H9 (cell line): ENCODE results near the gene CR1. TPM values are rescaled to one million over a fixed set of nuclear protein-coding genes. Genes with fewer than 3 reads are reported as not detected.

Experiments
- DNase-seq: peaks from one replicate; pipeline ENCODE4 v3.0.0-alpha.2; 2017
- H2AFZ ChIP-seq: one replicate; pipeline ENCODE4 v1.6.1; 2013; ENCODE audit warnings: mild to moderate bottlenecking, low read length, control low read depth, moderate library complexity
- H2AK5ac ChIP-seq: 2 replicates; pipeline ENCODE4 v1.6.1; 2013; ENCODE audit warnings: low read length, control low read depth, mixed read lengths; ENCODE audit not compliant: insufficient read length
- H2BK120ac ChIP-seq: one replicate; pipeline ENCODE4 v1.6.1; 2013; ENCODE audit warnings: low read depth, mild to moderate bottlenecking, low read length, control low read depth, inconsistent platforms; ENCODE audit not compliant: poor library complexity, severe bottlenecking
- H2BK12ac ChIP-seq: 2 replicates; pipeline ENCODE4 v1.6.1; 2013; ENCODE audit warnings: low read length, control low read depth, mixed read lengths, low read depth; ENCODE audit not compliant: insufficient read length
- H2BK15ac ChIP-seq: 2 replicates; pipeline ENCODE4 v1.6.1; 2013; ENCODE audit warnings: low read depth, low read length, control low read depth
- H2BK20ac ChIP-seq: one replicate; pipeline ENCODE4 v1.6.1; 2013; ENCODE audit warnings: low read depth, mild to moderate bottlenecking, low read length, control low read depth, inconsistent platforms; ENCODE audit not compliant: poor library complexity, severe bottlenecking
- H2BK5ac ChIP-seq: 2 replicates; pipeline ENCODE4 v1.6.1; 2013; ENCODE audit warnings: low read length, control low read depth, mixed read lengths; ENCODE audit not compliant: insufficient read length
- H3K14ac ChIP-seq: 2 replicates; pipeline ENCODE4 v1.6.1; 2013; ENCODE audit warnings: low read length, control low read depth; ENCODE audit not compliant: insufficient read depth
- H3K18ac ChIP-seq: 2 replicates; pipeline ENCODE4 v1.6.1; 2013; ENCODE audit warnings: low read depth, mild to moderate bottlenecking, mixed read lengths, low read length, control low read depth; ENCODE audit not compliant: insufficient read length
- H3K23ac ChIP-seq: 2 replicates; pipeline ENCODE4 v1.6.1; 2013; ENCODE audit warnings: low read length, control low read depth, mixed read lengths, low read depth; ENCODE audit not compliant: insufficient read length
- H3K23me2 ChIP-seq: 2 replicates; pipeline ENCODE4 v1.6.1; 2013; ENCODE audit warnings: low read depth, mild to moderate bottlenecking, mixed read lengths, low read length, control low read depth; ENCODE audit not compliant: insufficient read length, poor library complexity, severe bottlenecking
- H3K27ac ChIP-seq: 2 replicates; pipeline ENCODE4 v1.5.1; 2013; ENCODE audit warnings: low read length, control low read depth, mixed read lengths, low read depth; ENCODE audit not compliant: insufficient read length
- H3K27me3 ChIP-seq: 2 replicates; pipeline ENCODE4 v1.6.1; 2013; ENCODE audit warnings: low read length, control low read depth, inconsistent platforms; ENCODE audit not compliant: insufficient read depth
- H3K4ac ChIP-seq: 2 replicates; pipeline ENCODE4 v1.6.1; 2013; ENCODE audit warnings: low read depth, mild to moderate bottlenecking, control low read depth, inconsistent platforms, low read length, moderate library complexity
- H3K4me1 ChIP-seq: 2 replicates; pipeline ENCODE4 v1.6.1; 2013; ENCODE audit warnings: low read length, control low read depth, inconsistent platforms; ENCODE audit not compliant: insufficient read depth
- H3K4me2 ChIP-seq: 2 replicates; pipeline ENCODE4 v1.6.1; 2013; ENCODE audit warnings: low read length, control low read depth, mixed read lengths; ENCODE audit not compliant: insufficient read length, insufficient read depth
- H3K56ac ChIP-seq: 2 replicates; pipeline ENCODE4 v1.6.1; 2013; ENCODE audit warnings: low read depth, mild to moderate bottlenecking, mixed read lengths, low read length, control low read depth; ENCODE audit not compliant: insufficient read length
- H3K79me1 ChIP-seq: 2 replicates; pipeline ENCODE4 v1.6.1; 2013; ENCODE audit warnings: low read depth, mild to moderate bottlenecking, moderate library complexity, low read length, control low read depth, inconsistent platforms; ENCODE audit not compliant: insufficient read depth, poor library complexity, severe bottlenecking
- H3K79me2 ChIP-seq: 2 replicates; pipeline ENCODE4 v1.6.1; 2013; ENCODE audit warnings: low read length, control low read depth, inconsistent platforms; ENCODE audit not compliant: insufficient read depth
- H3K9ac ChIP-seq: 2 replicates; pipeline ENCODE4 v1.6.1; 2013; ENCODE audit warnings: low read length, control low read depth, mixed read lengths; ENCODE audit not compliant: insufficient read length; ENCODE audit errors: extremely low read depth
- H3K9me3 ChIP-seq: one replicate; pipeline ENCODE4 v1.6.1; 2013; ENCODE audit warnings: low read depth, low read length, inconsistent platforms; ENCODE audit not compliant: control insufficient read depth
- H3T11ph ChIP-seq: one replicate; pipeline ENCODE4 v1.6.1; 2013; ENCODE audit warnings: mild to moderate bottlenecking, low read length, control low read depth, inconsistent platforms
- H4K20me1 ChIP-seq: one replicate; pipeline ENCODE4 v1.6.1; 2013; ENCODE audit not compliant: control insufficient read depth, insufficient read length, insufficient read depth
- H4K5ac ChIP-seq: 2 replicates; pipeline ENCODE4 v1.6.1; 2013; ENCODE audit warnings: low read depth, mild to moderate bottlenecking, mixed read lengths, low read length, control low read depth; ENCODE audit not compliant: insufficient read length
- H4K8ac ChIP-seq: replicated peaks from 2 replicates; pipeline ENCODE4 v1.6.1; 2013; ENCODE audit warnings: low read length, control low read depth, mixed read lengths, low read depth; ENCODE audit not compliant: insufficient read length
- H4K91ac ChIP-seq: 2 replicates; pipeline ENCODE4 v1.6.1; 2013; ENCODE audit warnings: low read depth, mild to moderate bottlenecking, moderate library complexity, mixed read lengths, low read length, control low read depth; ENCODE audit not compliant: insufficient read length
- H3K27ac Mint-ChIP-seq, 3 experiments: 2 replicates in 2 of 3; 3 replicates in 1 of 3; pipeline ENCODE4 v1.8.0; 2020 to 2021; ENCODE audit warnings: mixed read lengths in 3 of 3, mild to moderate bottlenecking in 1 of 3, moderate library complexity in 1 of 3
- H3K27me3 Mint-ChIP-seq: 2 replicates; pipeline ENCODE4 v1.8.0; 2021; ENCODE audit warnings: low read depth, mild to moderate bottlenecking, moderate library complexity, mixed read lengths
- H3K36me3 Mint-ChIP-seq, 3 experiments: 2 replicates in 2 of 3; 3 replicates in 1 of 3; pipeline ENCODE4 v1.8.0; 2020 to 2021; ENCODE audit warnings: low read depth in 3 of 3, mixed read lengths in 3 of 3; ENCODE audit not compliant: insufficient read depth in 1 of 3
- H3K4me1 Mint-ChIP-seq, 2 experiments: 2 replicates each; pipeline ENCODE4 v1.8.0; 2020; ENCODE audit warnings: mixed read lengths in 2 of 2
- H3K4me3 Mint-ChIP-seq, 2 experiments: 2 replicates in 1 of 2; 3 replicates in 1 of 2; pipeline ENCODE4 v1.8.0; 2020 to 2021; ENCODE audit warnings: mild to moderate bottlenecking in 2 of 2, mixed read lengths in 2 of 2, moderate library complexity in 1 of 2
- H3K9me3 Mint-ChIP-seq, 2 experiments: 2 replicates in 1 of 2; 3 replicates in 1 of 2; pipeline ENCODE4 v1.8.0; 2020; ENCODE audit warnings: mild to moderate bottlenecking in 2 of 2, mixed read lengths in 2 of 2, moderate library complexity in 1 of 2
- WGBS: extraction: QIAGEN DNeasy Blood & Tissue Kit; methylation state at CpG from one replicate; pipeline ENCODE4 v1.1.7; 2013; ENCODE audit warnings: missing lambda C conversion rate, low lambda C conversion rate, mixed read lengths; ENCODE audit not compliant: insufficient read length; ENCODE audit errors: extremely low coverage; 5-methylcytosine and 5-hydroxymethylcytosine counted together
- total RNA-seq: library from RNA; stranded (reverse); gene quantifications from 2 replicates; pipeline ENCODE4 v1.2.1, GENCODE V29; 2021
- TF ChIP-seq, protein P1 (sequence below): fragments of 200-600 bp; sonication (generic); conservative IDR thresholded peaks from 3 replicates; pipeline ENCODE4 v1.8.0; 2021; ENCODE audit warnings: antibody characterized with exemption, mild to moderate bottlenecking

CR1 gene
- total RNA-seq, 1 experiment from 2014 or later: 0.04 TPM

DNA sequence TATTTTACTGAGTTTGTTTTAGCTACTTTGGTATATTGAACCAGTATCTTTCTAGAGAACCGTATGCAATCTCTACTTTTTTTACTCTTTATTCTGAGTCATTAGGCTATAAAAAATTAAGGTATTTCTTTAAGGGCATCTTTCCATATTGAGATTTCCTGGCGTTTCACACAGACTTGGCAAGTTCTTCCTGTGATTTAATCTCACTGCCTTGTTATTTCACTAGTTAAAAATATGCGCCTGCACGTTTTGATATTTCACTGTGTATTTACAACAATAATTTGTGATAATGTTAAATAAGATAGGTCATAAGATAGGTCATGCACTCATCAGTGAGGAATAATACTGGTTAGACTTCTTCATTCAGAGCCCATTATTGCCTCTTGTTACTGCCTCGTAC is 132.8 kb downstream of the CR1 start:
- Histone ChIP-seq H3K56ac (no peak overlapping the region), H4K91ac (no peak overlapping the region), H3K23ac (no peak overlapping the region), H3K27ac (no peak overlapping the region), H2BK20ac (no peak overlapping the region), H4K8ac (no peak overlapping the region), H3K4me1 (peaks cover 4% of the 10 kb centered on the region; the same call in 1 of the 2 replicates), H3K4me2 (no peak overlapping the region), H3K14ac (no peak overlapping the region), H3K79me2 (no peaks in the 10 kb centered on the region), H2AK5ac (no peak overlapping the region), H3K23me2 (no peaks in the 10 kb centered on the region), H2BK5ac (no peak overlapping the region), H4K5ac (no peak overlapping the region), H3K18ac (no peak overlapping the region), H3T11ph (no peak overlapping the region), H3K4ac (no peak overlapping the region), H2BK15ac (no peak overlapping the region), H3K9me3 (peaks cover 10% of the 10 kb centered on the region), H4K20me1 (no peaks in the 10 kb centered on the region), H2BK12ac (no peak overlapping the region), H3K27me3 (no peaks in the 10 kb centered on the region), H2BK120ac (no peak overlapping the region), H3K79me1 (no peaks in the 10 kb centered on the region), H3K9ac (no peak overlapping the region), H2AFZ (no peak overlapping the region)
- H3K36me3 Mint-ChIP-seq: peaks cover 1 to 17% (median 9%) of the 10 kb centered on the region in 3 experiments; a peak in 6 of 7 replicates
- no CpG with 5 or more reads among the region's 5 CpGs for WGBS
- no peaks in the 10 kb centered on the region for H3K27me3 Mint-ChIP-seq
- H3K27ac Mint-ChIP-seq: no peak overlapping the region
- H3K9me3 Mint-ChIP-seq: peaks cover 7 to 9% of the 10 kb centered on the region in 2 experiments; a peak in 3 of 5 replicates
- no peak overlapping the region for H3K4me3 Mint-ChIP-seq
- no peak for DNase-seq
- TF ChIP-seq, protein P1, sequence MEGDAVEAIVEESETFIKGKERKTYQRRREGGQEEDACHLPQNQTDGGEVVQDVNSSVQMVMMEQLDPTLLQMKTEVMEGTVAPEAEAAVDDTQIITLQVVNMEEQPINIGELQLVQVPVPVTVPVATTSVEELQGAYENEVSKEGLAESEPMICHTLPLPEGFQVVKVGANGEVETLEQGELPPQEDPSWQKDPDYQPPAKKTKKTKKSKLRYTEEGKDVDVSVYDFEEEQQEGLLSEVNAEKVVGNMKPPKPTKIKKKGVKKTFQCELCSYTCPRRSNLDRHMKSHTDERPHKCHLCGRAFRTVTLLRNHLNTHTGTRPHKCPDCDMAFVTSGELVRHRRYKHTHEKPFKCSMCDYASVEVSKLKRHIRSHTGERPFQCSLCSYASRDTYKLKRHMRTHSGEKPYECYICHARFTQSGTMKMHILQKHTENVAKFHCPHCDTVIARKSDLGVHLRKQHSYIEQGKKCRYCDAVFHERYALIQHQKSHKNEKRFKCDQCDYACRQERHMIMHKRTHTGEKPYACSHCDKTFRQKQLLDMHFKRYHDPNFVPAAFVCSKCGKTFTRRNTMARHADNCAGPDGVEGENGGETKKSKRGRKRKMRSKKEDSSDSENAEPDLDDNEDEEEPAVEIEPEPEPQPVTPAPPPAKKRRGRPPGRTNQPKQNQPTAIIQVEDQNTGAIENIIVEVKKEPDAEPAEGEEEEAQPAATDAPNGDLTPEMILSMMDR: no peak
- H3K4me1 Mint-ChIP-seq: peaks cover 33 to 34% of the 10 kb centered on the region in 2 experiments
